ENCODE data around the gene TOGARAM2.
A peak's percentile ranks its signal among the peaks of the same experiment; 100 is the strongest.

TOGARAM2 gene

GRCh38 chr2:29023188-29023587 is 42.1 kb downstream of the TOGARAM2 start:
- DNase-seq: no peak

GRCh38 chr2:29024882-29025430 is 43.9 kb downstream of the TOGARAM2 start:
- DNase-seq: peak; percentile 71

GRCh38 chr2:29025711-29026110 is 44.6 kb downstream of the TOGARAM2 start:
- DNase-seq: no peak

- DNase-seq: no peak
Observed at GRCh38 chr2:29031046-29031445, 49.9 kb downstream of the TOGARAM2 start.

GRCh38 chr2:29032189-29032588 is 51.1 kb downstream of the TOGARAM2 start:
- DNase-seq: no peak

- no peak for DNase-seq
Observed at GRCh38 chr2:29033172-29033571, 52.1 kb downstream of the TOGARAM2 start.

GRCh38 chr2:29033656-29034055 is 52.6 kb downstream of the TOGARAM2 start:
- no peak for DNase-seq

GRCh38 chr2:29035016-29035745 is 54.1 kb downstream of the TOGARAM2 start:
- no peak for DNase-seq

GRCh38 chr2:29039718-29040480 is 58.8 kb downstream of the TOGARAM2 start:
- no peak for DNase-seq

GRCh38 chr2:29040552-29040951 is 59.5 kb downstream of the TOGARAM2 start:
- no peak for DNase-seq

GRCh38 chr2:29041161-29041660 is 60.1 kb downstream of the TOGARAM2 start:
- DNase-seq: no peak

GRCh38 chr2:29042561-29043075 is 61.5 kb downstream of the TOGARAM2 start:
- DNase-seq: peak; percentile 57

- DNase-seq: no peak
Observed at GRCh38 chr2:29044459-29044858, 63.4 kb downstream of the TOGARAM2 start.

- DNase-seq: no peak
Observed at GRCh38 chr2:29046321-29046720, 65.2 kb downstream of the TOGARAM2 start.

GRCh38 chr2:29047083-29047845 is 66.2 kb downstream of the TOGARAM2 start:
- DNase-seq: no peak

GRCh38 chr2:29050591-29050990 is 69.5 kb downstream of the TOGARAM2 start:
- DNase-seq: no peak

- no peak for DNase-seq
Observed at GRCh38 chr2:29051730-29052129, 70.6 kb downstream of the TOGARAM2 start.

- no peak for DNase-seq
Observed at GRCh38 chr2:29052807-29053206, 71.7 kb downstream of the TOGARAM2 start.

GRCh38 chr2:29053223-29053622 is 72.1 kb downstream of the TOGARAM2 start:
- no peak for DNase-seq

GRCh38 chr2:29053670-29054400 is 72.7 kb downstream of the TOGARAM2 start:
- DNase-seq: no peak

GRCh38 chr2:29054430-29054829 is 73.3 kb downstream of the TOGARAM2 start:
- DNase-seq: no peak

- DNase-seq: no peak
Observed at GRCh38 chr2:29055601-29056000, 74.5 kb downstream of the TOGARAM2 start.
